ENCODE measurements around the gene GALNT12.

- TF ChIP-seq CTCF (IDR thresholded peaks at IDR 0.05; ENCODE audit: low read length) (no peak), EZH2 (IDR thresholded peaks at IDR 0.05; ENCODE audit: borderline replicate concordance, low read length) (no peak)
These were observed 75.8 kb downstream of the GALNT12 start for GRCh38 chr9:98883276-98883675.
